Medulla oblongata (tissue), 1 donor: ENCODE data around the gene FMNL2.
A peak's percentile ranks its signal among the peaks of the same experiment; 100 is the strongest.

ENCODE experiments used
- DNase-seq: peaks from one replicate; pipeline ENCODE4 v3.0.0-alpha.2; 2015; ENCODE audit errors: extremely low spot score

FMNL2 gene

GRCh38 chr2:152493945-152494528 is 159.1 kb downstream of the FMNL2 start:
- DNase-seq, result no peak

DNA sequence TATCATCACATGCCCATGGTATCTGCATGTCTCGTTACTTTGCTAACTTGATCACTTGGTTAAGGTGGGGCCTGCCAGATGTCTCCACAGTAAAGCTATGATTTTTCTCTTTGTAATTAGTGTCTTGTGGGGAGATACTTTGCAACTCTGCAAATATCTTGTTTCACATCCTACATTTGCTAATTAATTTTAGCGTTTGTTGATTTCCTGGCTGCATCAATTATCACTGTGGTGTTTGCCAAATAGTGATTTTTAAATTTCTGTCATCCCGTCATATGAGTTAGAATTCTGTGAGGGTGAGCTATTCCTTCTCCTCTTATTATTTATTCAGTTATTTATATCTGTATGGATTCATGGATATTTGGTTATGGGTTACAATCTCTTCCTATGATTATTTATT is 161.4 kb downstream of the FMNL2 start:
- no peak for DNase-seq

DNA sequence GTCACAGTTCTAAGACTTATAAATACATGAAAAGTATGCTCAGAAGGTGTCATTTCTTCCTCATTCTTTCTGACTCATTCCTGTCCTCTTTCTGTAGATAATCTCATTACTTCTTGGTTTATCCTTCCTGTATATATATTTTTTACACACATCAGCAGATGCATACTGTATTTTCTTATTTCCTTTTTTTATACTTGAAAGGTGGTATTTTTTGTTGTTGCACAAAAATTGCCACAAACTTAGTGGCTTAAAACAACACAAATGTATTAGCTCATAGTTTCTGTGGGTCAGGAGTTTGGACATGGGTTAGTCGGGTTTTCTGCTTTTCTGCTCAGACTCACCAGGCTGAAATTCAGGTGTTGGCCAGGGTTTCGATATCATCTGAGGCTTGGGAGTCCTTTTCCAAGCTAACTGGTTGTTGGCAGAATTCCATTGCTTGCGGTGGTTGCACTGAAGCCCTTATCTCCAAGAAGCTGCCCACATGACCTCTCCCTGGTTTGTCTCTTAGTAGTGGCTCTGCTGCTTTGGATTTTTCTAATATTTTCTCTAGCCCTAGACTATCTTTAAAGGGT is 162.6 kb downstream of the FMNL2 start:
- DNase-seq, result no peak

DNA sequence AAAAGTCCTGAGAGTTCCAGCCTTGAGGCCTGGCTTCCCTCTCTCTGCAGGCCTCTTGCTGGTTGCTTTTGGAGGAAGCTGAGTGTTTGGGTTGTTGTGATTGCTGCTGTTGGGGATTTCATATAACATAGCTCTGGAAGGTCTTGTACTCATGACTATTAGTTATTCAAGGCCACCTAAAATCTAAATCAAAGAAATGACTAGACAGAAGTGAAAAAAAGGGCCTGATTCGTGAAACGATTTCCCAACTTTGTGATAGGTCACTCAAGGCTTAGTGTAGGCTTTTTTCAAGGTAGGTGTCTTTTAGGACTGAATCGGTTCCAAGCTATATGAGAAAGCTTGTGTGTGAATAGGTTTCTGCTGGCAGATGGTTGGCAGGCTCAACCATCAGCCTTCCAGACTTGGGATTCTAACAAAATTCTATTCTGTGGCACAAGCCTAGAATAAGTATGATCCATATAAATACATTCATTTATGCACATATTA is 164.4 kb downstream of the FMNL2 start:
- DNase-seq, result no peak

DNA sequence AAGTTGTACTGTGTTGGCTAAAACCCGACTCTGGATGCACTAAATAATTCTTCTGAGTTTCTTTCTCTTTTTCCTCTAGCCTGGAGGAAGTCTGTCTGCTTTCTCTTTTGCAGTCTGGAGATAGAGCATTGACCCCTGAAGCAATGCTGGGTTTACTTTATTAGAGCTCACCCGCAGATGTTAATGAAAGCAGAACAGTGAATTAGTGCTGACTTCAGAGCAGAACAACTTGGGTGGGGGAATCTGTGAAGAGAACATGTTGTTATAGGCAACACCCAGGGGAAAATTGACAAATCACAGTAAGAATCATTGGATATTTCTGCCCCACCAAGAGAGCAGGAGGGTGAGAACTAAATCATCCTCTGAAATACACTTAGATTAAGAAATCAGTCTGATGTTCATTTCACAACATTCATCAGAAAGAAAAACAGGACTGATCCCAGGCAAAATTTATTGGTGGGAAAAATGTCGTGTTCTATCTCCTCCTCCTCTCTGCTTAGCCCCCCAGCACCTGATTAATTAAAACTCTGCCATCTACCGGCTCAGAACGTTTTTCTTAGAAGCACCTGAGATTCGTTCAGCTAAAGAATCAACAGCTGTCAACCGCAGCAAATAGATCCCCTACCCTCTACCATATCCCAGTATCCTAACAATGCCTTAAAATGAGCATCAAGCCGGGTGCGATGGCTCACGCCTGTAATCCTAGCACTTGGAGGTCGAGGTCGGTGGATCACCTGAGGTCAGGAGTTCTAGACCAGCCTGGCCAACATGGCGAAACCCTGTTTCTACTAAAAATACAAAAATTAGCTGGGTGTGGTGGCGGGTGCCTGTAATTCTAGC is 165.1 kb downstream of the FMNL2 start:
- peak; percentile 78 for DNase-seq

DNA sequence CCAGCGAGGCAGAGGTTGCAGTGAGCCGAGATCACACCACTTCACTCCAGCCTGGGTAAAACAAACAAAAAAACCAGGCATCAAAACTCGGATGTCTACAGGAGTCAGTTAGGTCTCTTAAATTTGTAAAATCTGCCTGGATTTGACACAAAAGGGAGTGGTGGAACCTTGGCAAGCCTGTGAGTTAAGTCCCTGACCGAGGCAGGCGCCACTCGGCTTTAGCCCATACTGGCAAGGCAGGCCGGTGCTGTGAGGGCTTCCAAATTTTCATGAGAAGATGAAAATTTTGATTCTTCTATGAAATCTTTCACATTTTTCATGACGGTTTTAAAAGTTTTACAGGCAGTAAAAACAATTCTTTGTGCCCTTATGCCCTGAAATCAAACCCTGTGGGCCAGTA is 165.8 kb downstream of the FMNL2 start:
- no peak for DNase-seq

DNA sequence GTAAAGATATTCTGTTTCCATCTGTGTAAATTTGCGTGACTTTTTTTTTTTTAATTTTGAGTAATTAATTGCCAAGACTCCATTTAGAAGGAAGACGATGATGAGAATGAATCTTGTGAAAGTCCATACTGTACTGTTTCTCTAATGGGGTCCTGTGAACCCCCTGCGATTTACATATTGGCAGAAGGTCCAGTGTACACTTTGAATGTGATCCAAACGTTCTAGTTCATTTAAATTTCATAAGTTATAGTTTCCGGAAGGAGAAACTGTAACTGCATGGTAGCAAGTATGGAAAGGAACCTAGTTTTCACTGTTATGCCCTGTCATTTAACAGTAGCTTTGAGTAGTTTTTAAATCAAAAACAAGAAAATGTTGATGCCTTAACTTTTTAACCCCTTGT is 166.7 kb downstream of the FMNL2 start:
- no peak for DNase-seq

- DNase-seq, result no peak
Measured at GRCh38 chr2:152504618-152505017, 169.6 kb downstream of the FMNL2 start.

GRCh38 chr2:152505495-152505906 is 170.5 kb downstream of the FMNL2 start:
- peak; percentile 95 for DNase-seq

GRCh38 chr2:152506843-152507242 is 171.9 kb downstream of the FMNL2 start:
- no peak for DNase-seq

DNA sequence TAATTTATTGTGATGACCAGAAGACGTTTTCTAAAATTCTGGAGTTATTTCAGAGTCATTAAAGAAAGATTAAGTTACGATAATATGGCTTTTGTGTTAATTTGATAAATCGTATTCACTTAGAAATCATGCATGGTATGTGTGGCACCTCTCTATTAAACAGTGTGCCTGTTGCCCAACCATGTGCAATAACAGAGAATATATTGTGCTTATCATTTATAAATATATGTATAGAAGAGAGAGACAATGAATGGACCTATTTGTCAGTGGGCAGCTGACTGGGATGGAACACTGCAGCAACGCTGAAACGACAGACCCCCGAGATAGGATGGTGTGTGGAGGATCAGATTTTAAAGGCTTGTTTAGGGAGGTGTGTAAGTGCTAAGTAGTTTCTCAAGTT is 172.9 kb downstream of the FMNL2 start:
- DNase-seq, result no peak

GRCh38 chr2:152508446-152508845 is 173.5 kb downstream of the FMNL2 start:
- no peak for DNase-seq

- no peak for DNase-seq
Measured at GRCh38 chr2:152509772-152510491, 175.0 kb downstream of the FMNL2 start.

DNA sequence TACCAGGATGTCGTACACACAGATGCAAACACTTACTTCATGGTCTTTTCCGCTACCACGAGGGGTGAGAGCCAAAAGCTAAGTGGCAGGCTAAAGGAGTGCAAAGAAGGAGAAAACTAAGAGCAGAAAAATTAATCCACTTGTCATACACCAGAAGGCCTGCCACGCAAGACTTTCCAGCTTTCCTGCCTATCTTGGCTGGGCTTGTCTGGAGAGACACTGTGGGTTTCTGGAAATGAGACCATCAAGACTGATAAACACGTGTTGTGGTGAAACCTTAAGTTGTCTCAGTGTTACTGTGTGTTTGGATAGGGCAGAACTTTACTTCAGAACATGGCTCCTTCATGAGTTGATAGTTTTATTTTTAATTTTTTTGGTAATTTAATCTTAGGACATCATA is 175.6 kb downstream of the FMNL2 start:
- DNase-seq, result no peak

DNA sequence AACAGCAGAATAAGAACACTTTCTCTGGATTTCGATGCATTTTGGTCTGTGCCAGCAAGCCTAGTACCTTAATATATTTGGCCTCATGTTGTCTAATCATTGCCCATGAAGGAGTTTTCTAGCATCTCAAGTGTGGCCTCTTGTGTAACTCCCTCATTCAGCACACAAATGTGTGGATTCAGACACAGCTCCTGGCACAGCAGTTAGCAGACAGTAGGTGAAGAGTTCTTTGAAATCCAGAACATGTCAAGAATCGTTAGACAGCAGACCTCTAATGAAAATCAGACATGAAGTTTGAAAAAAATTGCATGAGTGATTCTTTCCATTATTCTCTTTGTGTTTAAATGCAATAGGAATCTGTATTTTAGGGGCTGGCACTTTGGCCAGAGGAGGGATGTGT is 177.0 kb downstream of the FMNL2 start:
- DNase-seq, result no peak

DNA sequence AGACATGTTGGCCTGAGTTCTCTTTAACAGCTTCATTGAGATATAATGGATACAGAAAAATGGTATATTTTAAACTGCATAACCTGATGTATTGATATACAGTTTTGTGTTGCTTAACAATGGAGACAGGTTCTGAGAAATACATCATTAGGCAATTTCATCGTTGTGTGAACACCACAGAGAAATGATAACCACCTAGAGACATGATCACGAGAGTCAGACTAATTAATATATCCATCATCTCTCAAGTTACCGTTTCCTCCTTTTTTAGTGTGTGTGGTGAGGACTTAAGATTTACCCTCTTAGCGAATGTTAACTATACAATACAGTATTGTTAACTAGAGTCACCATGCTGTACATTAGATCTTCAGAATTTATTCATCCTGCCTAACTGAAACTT is 178.1 kb downstream of the FMNL2 start:
- DNase-seq, result no peak

DNA sequence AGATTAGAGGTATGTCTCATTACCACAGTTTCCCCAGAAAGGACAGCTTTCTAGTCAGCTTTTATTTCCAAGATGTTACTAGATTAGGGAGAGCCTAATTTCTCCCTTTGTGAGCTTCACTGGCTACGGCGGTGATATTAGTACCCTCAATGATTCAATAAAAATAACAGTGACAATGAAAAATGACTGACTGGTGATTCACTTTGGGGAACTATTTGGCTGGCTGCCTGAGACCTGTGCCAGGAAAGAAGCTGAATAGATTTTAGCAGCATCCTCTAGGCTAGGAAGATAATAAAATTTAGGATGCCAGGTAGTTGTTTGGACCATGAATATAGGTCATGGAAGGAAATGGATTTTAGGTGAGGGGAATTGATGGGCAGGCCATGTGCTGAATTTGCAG is 178.7 kb downstream of the FMNL2 start:
- no peak for DNase-seq

DNA sequence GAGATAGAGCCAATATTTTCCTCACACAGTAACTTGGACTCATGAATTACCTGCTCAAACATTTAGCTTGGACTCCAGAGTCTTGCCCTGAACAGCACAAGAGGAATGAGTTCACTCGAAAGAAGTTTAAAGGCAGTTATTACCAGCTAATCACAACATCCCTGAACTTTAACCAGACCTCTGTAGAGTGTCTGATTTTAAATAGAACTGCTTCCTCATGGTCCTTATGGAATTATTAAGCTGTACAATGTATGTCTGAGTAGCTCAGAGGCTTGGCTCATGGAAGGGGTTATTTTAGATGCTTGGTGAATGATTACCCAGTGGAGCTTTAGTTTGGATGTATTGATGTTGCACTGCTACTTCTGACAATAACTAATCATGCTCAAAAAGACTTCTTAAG is 183.1 kb downstream of the FMNL2 start:
- DNase-seq, result no peak

- no peak for DNase-seq
Measured at GRCh38 chr2:152518641-152519580, 183.9 kb downstream of the FMNL2 start.

DNA sequence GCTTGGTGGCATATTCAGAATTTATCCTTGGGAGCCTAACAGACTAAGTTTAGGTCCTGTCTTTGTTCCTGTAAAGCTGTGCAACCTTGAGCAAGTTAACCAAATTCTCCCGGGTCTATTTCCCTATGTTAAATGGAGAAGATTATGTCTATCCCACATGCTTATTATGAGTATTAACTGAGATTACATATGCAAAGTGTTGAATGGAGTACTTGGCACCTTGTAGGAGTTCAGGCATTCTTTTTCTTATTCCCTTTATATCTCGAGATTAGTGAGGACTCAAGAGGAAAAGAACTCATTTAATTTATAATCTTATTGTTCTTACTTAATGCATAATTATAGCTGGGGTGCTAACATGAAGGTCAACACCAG is 184.6 kb downstream of the FMNL2 start:
- DNase-seq, result no peak

- no peak for DNase-seq
Measured at GRCh38 chr2:152520759-152521158, 185.8 kb downstream of the FMNL2 start.
